ENCODE measurements around the gene TIE1.

The TIE1 gene

GRCh38 chr1:43274804-43275180, 26.0 kb upstream of the TIE1 start:
- TF ChIP-seq SNAI2 (CRISPR knock-in tag; IDR thresholded peaks at IDR 0.05) (no peak), RARB (CRISPR knock-in tag; IDR thresholded peaks at IDR 0.05) (no peak), ZNF8 (CRISPR knock-in tag; IDR thresholded peaks at IDR 0.05) (no peak), PPARA (CRISPR knock-in tag; IDR thresholded peaks at IDR 0.05; ENCODE audit: borderline replicate concordance) (no peak), ESRRG (CRISPR knock-in tag; IDR thresholded peaks at IDR 0.05) (no peak), ISL1 (CRISPR knock-in tag; IDR thresholded peaks at IDR 0.05) (no peak), TSHZ2 (CRISPR knock-in tag; IDR thresholded peaks at IDR 0.05) (no peak)
- no peak for ATAC-seq

GRCh38 chr1:43275826-43276620, 24.8 kb upstream of the TIE1 start:
- no peak for ATAC-seq
- no peak for TF ChIP-seq RARB (CRISPR knock-in tag; IDR thresholded peaks at IDR 0.05)
- TF ChIP-seq CSDC2 (CRISPR knock-in tag; IDR thresholded peaks at IDR 0.05) = no peak
- TF ChIP-seq CSRNP3 (CRISPR knock-in tag; IDR thresholded peaks at IDR 0.05) = no peak
- no peak for TF ChIP-seq SNAI2 (CRISPR knock-in tag; IDR thresholded peaks at IDR 0.05)
- no peak for TF ChIP-seq BACH2 (CRISPR knock-in tag; IDR thresholded peaks at IDR 0.05; ENCODE audit: borderline replicate concordance)
- no peak for TF ChIP-seq TSHZ2 (CRISPR knock-in tag; IDR thresholded peaks at IDR 0.05)
- TF ChIP-seq ZFP3 (CRISPR knock-in tag; IDR thresholded peaks at IDR 0.05) = no peak
- no peak for TF ChIP-seq ZFP30 (CRISPR knock-in tag; IDR thresholded peaks at IDR 0.05)
- no peak for TF ChIP-seq ZNF8 (CRISPR knock-in tag; IDR thresholded peaks at IDR 0.05)
- no peak for TF ChIP-seq GLIS3 (CRISPR knock-in tag; IDR thresholded peaks at IDR 0.05)
- TF ChIP-seq CREB5 (CRISPR knock-in tag; IDR thresholded peaks at IDR 0.05; ENCODE audit: low read depth) = no peak
- no peak for TF ChIP-seq ARNTL (CRISPR knock-in tag; IDR thresholded peaks at IDR 0.05; ENCODE audit: borderline replicate concordance, low read depth)
- no peak for TF ChIP-seq PATZ1 (CRISPR knock-in tag; IDR thresholded peaks at IDR 0.05; ENCODE audit: borderline replicate concordance)
- no peak for TF ChIP-seq ZNF565 (CRISPR knock-in tag; conservative IDR thresholded peaks at IDR 0.05; ENCODE audit: low read depth)
- TF ChIP-seq OSR1 (CRISPR knock-in tag; IDR thresholded peaks at IDR 0.05) = no peak

- ATAC-seq = no peak
- TF ChIP-seq GLIS3 (CRISPR knock-in tag; IDR thresholded peaks at IDR 0.05) = no peak
- TF ChIP-seq OSR1 (CRISPR knock-in tag; IDR thresholded peaks at IDR 0.05) = no peak
- no peak for TF ChIP-seq CSRNP3 (CRISPR knock-in tag; IDR thresholded peaks at IDR 0.05)
- no peak for TF ChIP-seq ZFP3 (CRISPR knock-in tag; IDR thresholded peaks at IDR 0.05)
- TF ChIP-seq ISL1 (CRISPR knock-in tag; IDR thresholded peaks at IDR 0.05) = no peak
- TF ChIP-seq PATZ1 (CRISPR knock-in tag; IDR thresholded peaks at IDR 0.05; ENCODE audit: borderline replicate concordance) = no peak
- no peak for TF ChIP-seq ESRRG (CRISPR knock-in tag; IDR thresholded peaks at IDR 0.05)
- TF ChIP-seq TSHZ2 (CRISPR knock-in tag; IDR thresholded peaks at IDR 0.05) = no peak
- no peak for TF ChIP-seq SNAI2 (CRISPR knock-in tag; IDR thresholded peaks at IDR 0.05)
- no peak for TF ChIP-seq RARB (CRISPR knock-in tag; IDR thresholded peaks at IDR 0.05)
These were observed 24.1 kb upstream of the TIE1 start for GRCh38 chr1:43276673-43277072.

Measured in SK-N-SH treated with all-trans-retinoic acid at 6 μM for 48 hours (cell line).